T-helper 9 cell (primary cell): ENCODE data around the gene APLP1.
A peak's percentile ranks its signal among the peaks of the same experiment; 100 is the strongest.
"Not testable (repeated sequence)": the region's sequence is repeated elsewhere in the genome, so short reads cannot be mapped to it uniquely, and the experiment has no call there.

Source experiments
- DNase-seq: peaks from one replicate; pipeline ENCODE4 v3.0.0-alpha.2; 2020
- total RNA-seq, 2 donors: gene quantifications; one replicate each; lab custom pipeline; 2026; lab: John Stamatoyannopoulos, UW

Gene APLP1
- total RNA-seq = 0 to 0.07 reads per million in 2 donors

DNA sequence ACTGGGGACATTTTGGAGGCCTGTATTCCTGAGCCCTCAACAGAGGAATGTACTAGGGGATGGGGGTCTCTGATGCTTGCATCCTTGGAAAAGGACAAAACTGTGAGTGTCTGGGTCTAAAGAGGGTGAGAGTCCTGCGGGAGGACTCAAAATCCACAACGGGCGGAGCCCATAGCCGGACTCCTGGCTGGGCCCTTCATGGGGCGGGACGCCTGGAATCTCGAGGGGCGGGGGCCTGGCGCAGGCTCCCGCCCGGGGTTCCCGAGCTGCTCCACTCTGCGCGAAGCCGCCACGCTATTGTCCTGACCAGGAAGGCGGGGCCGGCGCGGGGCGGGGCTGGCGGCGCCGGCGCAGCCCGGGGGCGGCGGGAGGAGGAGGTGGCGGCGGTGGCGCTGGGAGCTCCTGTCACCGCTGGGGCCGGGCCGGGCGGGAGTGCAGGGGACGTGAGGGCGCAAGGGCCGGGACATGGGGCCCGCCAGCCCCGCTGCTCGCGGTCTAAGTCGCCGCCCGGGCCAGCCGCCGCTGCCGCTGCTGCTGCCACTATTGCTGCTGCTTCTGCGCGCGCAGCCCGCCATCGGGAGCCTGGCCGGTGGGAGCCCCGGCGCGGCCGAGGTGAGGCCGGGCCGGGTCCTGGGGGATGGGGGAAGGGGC, at the start of gene APLP1:
Gene APLP1 (plus strand): TSS at position 403 of the 651 bp plus-strand sequence. CDS start 63 bp downstream, at position 466.
- peak; percentile 53 for DNase-seq

DNA sequence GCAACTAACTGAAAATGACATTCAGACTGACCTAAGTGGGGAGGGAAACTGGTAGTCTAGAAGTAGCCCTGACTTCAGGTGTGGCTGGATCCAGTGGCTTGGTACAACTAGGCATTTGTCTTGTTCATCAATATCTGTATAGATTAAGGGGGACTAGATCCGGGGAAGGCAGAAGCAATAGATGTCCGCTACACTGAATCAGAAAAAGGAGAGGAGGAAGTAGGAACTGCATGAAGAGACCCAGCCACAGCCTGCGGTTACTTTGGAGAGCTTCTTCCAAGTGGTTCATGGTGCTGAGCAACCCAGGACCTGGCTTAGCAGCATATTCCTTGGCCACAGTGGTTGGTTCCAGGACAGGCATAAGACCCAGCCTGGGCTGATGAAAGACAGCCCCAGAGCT, 45.8 kb upstream of the APLP1 start:
- DNase-seq = no peak

DNA sequence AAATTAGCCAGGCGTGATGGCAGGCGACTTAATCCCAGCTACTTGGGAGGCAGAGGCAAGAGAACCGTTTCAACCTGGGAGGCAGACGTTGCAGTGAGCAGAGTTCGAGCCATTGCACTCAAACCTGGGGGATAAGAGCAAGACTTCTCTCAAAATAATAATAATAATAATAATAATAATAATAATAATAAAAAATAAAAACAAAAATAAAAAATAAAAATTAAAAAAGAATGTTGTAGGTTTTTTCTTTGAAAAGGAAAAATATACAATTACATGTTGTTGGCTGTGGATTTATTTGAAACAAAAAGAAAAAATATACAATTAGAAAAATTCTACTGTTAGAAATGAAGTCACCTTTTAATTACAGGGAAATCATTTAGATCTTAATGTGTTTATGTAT, 44.2 kb upstream of the APLP1 start:
- DNase-seq = no peak

DNA sequence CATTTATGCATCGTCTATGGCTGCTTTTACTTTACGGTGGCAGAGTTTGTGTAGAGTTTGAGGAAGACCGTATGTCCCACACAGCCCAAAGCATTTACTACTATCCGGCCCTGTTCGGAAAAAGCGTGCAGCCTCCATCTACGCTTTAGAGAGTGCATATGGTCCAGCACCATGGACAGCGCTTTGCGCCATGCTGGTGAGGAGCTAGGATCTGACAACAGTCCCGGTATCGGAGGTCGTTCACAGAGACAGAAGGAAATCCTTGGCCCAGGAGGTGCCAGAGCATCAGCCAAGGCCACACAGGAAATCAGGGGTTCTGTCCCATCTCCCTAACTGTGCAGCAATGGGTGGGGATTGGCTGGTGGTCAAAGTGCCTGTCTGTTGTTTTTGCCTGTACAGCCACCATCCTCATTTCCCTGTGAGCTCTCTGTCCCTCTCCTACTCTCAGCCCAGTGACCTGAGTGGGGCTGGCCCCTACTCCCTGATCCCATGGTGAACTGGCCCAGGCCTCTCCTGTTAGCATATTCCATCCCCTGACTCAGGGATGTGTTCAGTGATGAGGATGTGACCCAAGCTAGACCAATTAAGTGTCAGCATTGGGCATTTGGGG, 39.6 kb upstream of the APLP1 start:
- peak; percentile 50 for DNase-seq

DNA sequence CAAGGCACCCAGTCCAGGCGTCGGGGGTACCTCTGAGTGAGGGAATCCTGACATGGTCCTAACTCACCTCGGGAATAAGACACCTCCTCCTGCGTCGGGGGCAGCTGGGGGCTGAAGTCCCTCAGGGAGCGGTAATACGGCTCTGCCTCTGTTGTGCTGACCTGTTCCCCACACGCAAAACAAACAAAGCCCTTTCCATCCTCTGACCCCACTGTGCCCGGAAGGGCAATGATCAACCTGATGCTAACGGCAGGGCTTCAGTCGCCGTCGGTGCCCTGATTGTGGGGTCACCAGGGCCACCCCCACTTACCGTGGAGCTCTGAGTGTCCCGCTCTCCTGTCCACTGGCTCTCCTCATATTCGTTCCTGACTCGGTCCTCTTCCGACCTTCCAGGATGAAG, 37.4 kb upstream of the APLP1 start:
- DNase-seq = no peak

DNA sequence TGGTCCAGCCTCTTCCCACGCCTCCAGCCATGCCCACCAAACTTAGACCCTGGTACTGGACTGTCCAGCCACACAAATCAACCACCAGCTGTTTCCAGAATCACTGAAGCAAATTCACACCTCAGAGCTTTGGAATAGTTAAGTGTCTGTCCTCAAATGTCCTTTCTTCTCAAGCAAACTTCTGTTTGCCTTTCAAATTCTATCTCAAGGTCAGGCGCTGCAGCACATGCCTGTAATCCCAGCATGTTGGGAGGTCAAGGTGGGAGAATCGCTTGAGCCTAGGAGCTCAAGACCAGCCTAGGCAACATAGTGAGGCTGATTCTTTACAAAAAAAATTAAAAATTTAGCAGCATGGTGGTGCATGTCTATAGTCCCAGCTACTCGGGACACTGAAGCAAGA, 36.3 kb upstream of the APLP1 start:
- DNase-seq = no peak

DNA sequence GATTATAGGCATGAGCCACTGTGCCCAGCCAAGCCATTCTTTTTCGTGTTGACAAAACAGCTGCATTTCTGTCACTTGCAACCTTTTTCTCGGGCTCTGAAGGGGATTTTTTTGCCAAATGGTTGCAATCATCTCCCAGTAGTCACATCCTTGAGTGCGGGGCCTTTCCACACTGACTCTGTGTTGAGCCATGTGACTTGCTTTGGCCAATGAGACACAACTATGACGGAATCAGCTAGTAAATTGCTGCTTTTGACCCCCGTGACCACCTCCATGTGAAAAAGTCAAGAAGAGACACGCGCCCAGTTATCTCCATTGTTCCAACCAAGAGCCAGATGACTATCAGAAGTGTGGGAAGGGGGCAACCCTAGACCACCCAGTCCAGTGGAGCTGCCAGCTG, 34.4 kb upstream of the APLP1 start:
- DNase-seq = no peak

DNA sequence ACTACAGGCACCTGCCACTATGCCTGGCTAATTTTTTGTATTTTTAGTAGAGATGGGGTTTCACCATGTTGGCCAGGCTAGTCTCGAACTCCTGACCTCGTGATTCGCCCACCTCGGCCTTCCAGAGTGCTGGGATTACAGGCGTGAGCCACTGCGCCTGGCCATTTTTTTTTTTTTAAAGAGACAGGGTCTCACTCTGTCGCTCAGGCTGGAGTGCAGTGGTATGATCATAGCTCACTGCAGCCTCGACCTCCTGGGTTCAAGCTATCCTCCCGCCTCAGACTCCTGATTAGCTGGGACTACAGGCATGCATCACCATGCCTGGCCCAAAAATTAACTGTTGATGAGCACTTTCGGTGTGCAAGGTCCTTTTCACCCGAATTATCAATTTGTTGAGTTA, 32.3 kb upstream of the APLP1 start:
- DNase-seq = not testable (repeated sequence)

DNA sequence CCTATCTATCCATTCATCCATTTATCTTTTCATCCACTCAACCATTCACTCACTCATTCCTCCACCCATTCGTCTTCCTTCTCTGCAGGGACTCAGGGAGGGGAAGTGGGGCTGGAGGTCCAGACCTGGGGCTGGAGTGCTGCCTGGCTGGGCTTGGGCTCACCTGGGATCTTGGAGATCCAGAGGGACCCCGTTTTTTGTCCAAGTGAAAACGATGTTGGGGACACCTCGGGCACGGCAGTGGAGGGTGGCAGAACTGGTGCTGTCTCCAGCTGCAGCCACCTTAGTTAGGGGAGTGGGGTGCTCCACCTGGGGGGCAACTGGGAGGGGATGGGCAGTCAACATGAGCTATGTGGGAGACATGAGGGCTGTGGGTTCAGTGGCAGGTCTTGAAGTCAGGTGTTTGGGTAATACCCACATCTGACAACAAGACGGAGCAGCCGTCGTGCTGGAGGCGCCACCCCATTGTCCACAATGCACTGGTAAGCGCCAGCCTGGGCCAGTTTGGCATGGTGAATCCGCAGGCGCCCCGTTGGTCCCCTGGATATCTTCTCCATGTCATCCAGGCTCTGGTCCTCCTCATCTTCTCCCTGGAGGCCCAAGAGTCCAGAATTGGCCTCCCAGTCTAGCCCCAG, 26.3 kb upstream of the APLP1 start:
- no peak for DNase-seq

DNA sequence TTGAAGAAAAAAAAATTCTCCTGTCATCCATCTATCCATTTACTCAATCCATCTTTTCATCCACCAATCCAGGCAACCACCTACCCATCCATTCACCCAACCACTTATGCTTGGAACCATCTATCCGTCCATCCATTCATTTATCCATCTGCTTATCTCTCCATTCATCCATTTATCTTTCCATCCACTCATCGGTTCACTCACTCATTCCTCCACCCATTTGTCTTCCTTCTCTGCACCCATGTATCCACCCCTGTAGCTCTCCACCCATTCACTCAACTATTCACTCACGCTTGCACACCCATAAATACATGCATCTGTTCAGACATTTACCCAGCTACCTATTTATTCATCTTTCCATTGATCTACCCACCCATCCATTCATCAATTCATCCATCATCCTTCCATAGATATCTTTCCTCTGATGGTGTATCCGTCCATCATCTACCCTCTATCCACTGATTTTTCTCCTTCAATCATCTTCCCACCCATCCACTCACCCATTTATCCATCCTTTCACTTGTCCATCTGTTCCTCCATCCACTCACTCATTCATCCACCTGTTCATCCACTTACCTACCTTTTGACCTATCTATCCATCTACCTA, 25.6 kb upstream of the APLP1 start:
- no peak for DNase-seq

DNA sequence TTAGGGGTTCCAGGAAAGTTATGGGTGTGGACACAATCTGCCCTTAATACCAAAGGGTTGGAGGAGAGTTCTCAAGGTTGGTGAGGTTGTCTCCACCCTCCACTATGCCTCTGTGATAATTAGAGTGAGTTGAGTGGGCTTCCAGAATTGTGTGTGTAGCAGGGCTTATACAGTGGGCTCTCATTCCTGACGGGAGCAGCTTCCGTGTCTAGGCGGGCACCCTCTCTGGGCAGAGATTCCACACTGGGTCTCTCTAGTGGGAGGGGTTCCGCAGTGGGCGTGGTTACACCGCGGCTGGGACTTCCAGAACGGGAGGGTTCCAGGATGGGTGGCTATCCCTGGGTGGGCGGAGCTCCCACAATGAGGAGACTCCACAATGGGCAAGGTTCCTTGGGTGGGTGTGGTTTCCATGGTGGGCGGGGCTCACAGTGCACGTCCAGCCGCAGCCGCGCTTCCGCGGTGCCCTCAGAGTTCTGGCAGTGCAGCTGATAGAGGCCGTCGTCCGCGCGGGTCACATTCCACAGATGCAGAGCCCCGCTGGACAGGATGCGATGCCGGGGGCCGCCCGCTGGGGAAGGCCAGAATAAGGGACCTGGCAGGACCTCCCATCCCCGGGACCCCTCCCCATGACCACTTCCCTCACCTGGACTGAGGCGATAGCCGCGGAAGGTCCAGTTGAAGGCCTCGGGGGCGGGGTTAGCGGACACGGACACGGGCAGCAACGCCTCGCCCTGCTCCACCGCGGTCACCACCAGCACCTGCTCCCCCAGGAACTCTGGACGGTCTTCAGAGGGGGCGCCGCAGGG, 24.5 kb upstream of the APLP1 start:
- no peak for DNase-seq

DNA sequence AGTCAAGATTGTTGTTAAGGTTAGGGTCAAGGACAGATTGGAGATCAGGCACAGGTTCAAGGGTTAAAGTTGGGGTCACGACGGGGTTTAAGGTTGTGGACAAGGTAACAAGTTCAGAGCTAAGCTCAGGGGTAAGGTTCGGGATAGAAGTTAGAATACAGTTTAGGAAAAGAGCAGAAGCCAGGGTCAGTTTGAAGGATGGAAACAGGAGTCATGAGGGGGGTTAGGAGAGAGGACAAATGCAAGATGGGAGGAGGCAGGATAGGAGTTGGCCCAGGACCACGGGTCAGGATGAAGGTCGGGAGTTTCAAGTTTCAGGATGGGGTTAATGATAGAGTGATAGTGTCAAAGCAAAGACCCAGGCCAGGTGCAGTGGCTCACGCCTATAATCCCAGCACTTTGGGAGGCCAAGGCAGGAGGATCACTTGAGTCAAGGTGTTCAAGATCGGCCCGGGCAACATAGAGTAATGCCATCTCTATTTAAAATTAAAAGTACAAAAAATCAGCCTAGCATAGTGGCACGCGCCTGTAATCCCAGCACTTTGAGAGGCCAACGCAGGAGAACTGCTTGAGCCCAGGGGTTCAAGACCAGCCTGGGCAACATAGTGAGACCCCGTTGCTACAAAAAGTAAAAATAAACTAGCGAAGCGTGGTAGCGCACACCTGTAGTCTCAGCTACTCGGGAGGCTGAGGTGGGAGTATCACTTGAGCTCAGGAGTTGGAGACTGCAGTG, 23.7 kb upstream of the APLP1 start:
- DNase-seq = no peak

DNA sequence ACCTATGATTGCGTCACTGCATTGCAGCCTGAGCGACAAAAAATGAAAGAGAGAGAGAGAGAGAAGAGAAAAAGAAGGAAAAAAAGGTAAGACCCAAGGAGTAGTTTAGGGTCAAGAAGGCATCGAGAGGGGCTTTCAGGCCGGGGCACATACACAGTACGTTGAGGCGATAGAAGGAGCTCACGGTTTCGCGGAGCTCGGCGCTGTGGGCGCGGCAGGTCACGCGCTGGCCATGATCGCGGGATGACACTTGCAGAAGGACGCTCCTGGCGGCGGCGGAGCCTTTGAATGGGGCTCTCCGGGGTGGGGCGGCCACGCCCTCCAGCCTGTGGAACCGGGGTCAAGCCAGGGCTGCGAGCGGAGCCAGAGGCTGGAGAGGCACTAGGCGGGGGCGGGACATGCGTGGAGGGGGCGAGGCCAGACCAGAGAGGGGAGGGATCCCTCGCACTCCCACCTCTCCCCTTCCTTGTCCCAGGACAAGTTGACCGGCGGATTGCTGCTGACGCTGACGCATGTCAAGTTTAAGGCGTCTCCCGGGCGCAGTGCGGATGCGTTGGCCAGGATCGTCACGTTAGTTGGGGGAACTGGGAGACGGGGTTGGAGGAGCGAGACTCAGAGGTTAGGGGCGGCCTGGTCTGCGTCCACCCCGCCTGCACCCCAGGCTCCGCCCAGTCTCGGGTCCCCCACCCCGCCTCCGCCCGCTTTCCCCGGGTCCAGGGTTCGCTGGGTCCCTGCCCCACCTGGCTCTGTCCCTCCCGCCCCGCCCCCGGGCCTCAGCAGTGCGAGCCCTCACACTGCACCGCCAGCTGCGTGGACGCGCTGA, 22.9 kb upstream of the APLP1 start:
- DNase-seq = no peak

DNA sequence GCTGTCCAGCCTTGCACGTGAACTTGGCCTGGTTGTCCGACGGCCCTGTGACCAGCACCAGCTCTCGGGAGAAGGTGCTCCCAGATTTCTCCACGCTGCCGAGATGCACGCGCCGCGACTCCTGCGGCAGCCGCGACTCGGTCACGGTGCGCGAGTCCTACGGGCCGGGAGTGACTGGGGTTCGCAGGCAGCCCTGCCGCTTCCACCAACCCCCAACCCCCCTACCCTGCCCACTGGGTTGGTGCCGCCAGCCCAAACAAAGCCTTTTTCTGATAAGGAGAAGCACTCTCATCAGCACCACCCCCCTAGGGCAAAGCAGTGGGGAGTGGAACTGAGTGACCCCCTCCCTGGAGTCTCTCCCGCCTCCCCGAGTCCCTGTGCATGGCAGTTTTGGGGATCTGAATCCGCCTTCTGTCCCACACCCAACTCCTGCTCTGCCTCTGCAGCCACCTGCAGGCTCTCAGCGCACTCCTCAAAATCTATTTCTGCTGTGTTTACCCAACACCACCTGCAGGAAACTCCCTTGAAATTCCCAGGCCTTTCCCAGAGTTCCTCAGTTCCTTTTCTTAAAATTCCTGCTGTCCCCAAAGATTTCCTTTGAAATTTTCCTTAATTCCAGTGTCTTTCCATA, 22.2 kb upstream of the APLP1 start:
- no peak for DNase-seq

DNA sequence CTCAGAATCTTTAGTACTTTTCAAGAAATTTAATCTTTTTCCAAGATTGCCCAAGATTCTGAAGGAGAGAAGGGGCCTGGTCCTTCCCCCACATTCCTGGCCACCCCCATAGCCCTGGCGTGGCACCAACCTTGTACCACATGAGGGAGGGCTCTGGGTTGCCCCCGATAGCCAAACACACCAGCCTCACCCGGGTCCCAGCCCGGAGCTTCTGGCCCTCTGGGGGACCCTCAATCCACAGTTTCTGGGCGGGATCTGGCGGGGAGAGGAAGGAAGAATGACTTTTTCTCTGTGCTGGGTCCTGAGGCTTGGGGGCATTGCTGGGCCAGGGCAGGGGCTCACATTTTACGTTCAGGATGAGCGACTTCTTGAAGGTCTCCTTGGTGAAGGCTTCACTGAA, 20.5 kb upstream of the APLP1 start:
- no peak for DNase-seq

DNA sequence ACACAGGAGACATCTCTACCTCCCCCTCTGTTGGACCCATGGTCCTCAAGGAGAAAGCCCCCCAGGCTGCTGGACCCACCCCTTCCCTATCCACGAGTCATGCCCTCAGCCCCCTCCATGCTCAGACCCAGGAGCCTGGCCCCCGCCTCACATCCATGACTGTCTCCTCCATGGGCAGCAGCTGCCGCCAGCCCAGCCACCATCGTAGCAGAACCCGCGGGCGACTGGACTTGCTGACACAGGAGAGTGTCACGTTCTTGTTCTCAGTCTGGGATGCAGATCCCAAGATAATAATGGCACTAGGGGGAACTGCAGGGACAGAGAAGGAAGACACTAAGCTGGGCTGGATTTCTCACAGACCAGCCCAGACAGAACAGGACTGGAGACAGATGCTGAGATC, 19.9 kb upstream of the APLP1 start:
- DNase-seq = no peak

DNA sequence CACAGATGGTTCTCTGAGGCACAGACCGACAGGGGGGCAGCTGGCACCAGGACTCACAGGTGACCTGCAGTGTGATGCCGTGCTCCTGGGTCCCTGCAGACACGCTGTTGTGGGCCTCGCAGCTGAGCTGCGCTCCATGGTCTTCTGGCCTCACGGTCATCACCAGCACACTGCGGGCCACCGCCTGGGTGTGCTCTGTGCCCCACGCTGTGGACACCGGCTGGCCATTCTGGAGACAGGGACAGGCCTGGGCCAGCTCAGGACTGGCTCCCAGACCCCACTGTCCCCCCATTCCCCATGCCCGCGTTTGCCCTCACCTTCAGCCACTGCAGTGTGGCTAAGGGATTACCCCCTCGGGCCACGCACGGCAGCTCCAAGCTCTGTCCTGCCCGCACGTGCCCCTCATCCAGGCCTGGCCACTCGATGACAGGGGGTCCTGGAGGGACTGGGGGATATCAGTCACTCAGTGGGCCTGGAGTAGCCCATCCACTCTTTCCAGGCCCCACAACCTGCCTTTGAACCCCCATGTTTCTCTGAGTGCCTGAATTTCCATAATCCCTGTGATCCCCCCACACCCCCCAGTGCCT, 19.4 kb upstream of the APLP1 start:
- no peak for DNase-seq

DNA sequence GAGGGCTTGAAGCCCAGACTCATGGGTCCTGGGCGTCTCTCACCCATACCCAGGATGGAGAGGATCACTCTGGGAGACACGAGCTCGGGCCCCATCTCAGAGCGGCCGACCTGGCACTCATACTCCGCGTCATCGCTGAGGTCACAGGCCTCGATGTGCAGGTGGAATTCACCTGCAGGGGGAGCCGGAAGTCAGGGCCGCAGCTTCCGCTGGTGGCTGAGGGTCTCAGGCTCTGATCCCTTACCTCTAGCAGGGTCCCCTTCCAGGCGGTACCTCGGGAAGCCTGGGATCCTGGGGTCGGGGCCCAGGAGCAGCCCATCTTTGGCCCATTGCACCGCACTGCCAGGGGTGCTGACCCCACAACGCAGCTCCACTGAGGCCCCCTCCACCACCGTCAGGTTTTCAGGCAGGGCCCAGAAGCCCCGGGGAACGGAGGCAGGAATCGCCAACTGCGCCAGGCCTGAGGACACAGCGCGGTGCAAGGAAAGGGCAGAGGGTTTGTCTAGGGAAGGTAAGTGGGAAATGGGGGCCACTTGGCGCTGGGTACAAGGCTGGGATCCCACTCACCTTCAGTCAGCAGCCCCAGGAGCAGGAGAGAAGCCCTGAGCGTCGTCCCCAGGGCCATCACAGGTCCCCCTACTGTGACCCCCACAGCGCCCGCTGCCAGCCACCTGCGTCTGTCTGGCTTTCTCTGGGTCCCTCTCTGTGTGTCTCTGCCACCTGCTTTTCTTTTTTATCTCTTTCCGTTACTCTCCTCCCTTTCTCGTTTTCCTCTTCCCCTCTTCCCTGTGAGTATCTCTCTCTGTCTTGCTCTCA, 17.0 kb upstream of the APLP1 start:
- DNase-seq = no peak

DNA sequence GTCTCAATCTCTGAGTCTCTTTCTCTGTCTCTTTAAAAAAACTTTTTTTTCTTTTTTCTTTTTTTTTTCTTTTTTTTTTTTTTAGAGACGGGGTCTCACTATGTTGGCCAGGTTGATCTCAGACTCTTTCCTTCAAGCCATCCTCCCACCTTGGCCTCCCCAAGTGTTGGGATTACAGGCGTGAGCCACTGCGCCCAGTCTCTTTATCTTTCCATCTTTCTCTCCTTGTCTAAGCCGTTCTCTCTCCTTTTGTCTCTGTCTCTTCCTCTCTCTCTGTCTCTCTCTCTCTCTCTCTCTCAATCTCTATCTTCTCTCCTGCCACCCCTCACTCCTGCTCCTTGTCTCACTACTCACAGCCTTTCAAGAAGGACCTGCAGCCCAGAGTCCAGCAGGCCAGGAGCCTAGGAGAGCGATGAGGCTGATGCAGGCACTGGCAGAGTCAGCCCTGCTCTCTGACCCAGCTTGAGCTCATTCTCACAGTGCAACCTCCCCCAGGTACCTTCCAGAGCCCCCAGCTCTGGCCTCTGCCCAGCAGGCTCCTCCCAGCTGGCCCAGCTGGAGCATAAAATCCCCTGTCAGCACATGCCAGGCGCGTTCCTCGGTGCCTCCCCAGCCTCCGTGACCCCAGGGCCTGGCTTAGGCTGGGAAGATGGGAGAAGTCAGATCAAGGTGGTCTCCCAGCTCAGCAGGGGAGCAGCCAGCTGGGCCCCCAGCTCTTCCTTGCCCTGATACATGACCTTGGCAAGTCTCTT, 16.2 kb upstream of the APLP1 start, which contains the start of gene NPHS1:
Gene NPHS1 (minus strand): TSS at position 476 of the 752 bp plus-strand sequence. CDS start 667 bp downstream, outside the sequence.
- DNase-seq = no peak
